Smooth muscle cell of the brain vasculature (primary cell): Measurements from ENCODE around the gene ABHD12.

Experiments used
- DNase-seq: peaks from one replicate; pipeline ENCODE4 v3.0.0-alpha.2; 2012; ENCODE audit warnings: low read depth, low spot score

ABHD12 gene

GRCh38 chr20:25258828-25259227, 131.8 kb downstream of the ABHD12 start:
- DNase-seq = no peak

- DNase-seq = no peak
Measured at GRCh38 chr20:25258476-25258805, 132.2 kb downstream of the ABHD12 start.

GRCh38 chr20:25257756-25258475, 132.7 kb downstream of the ABHD12 start:
- no peak for DNase-seq

GRCh38 chr20:25257130-25257529, 133.5 kb downstream of the ABHD12 start:
- no peak for DNase-seq

GRCh38 chr20:25256226-25256859, 134.3 kb downstream of the ABHD12 start:
- DNase-seq = no peak

- no peak for DNase-seq
Measured at GRCh38 chr20:25254986-25255680, 135.5 kb downstream of the ABHD12 start.

GRCh38 chr20:25254571-25254970, 136.1 kb downstream of the ABHD12 start:
- no peak for DNase-seq

- DNase-seq = no peak
Measured at GRCh38 chr20:25253606-25254275, 136.9 kb downstream of the ABHD12 start.

GRCh38 chr20:25252686-25253421, 137.8 kb downstream of the ABHD12 start:
- DNase-seq = no peak

GRCh38 chr20:25252230-25252651, 138.4 kb downstream of the ABHD12 start:
- DNase-seq = no peak

- no peak for DNase-seq
Measured at GRCh38 chr20:25251558-25251957, 139.1 kb downstream of the ABHD12 start.

GRCh38 chr20:25251019-25251418, 139.6 kb downstream of the ABHD12 start:
- DNase-seq = no peak

GRCh38 chr20:25250508-25250907, 140.1 kb downstream of the ABHD12 start:
- no peak for DNase-seq
